Tibial nerve (tissue), 4 donors: ENCODE results near the gene TENM4.

Experiments
- EP300 ChIP-seq, 2 donors: sonication (generic); formaldehyde crosslinking; IDR thresholded peaks; one replicate each; pipeline ENCODE4 v1.6.1; 2017; ENCODE audit warnings: antibody characterized with exemption in 2 of 2, mild to moderate bottlenecking in 1 of 2
- POLR2A ChIP-seq, 2 donors: fragments of 450-650 bp; IDR thresholded peaks; one replicate each; pipeline ENCODE4 v1.6.1; 2017; ENCODE audit warnings: antibody characterized with exemption in 2 of 2, mild to moderate bottlenecking in 2 of 2, moderate library complexity in 2 of 2
- TF ChIP-seq, protein P1 (sequence below), 5 experiments: fragments of 200-600 bp in 3 of 5; fragments of 450-650 bp in 2 of 5; sonication (generic) in 3 of 5; IDR thresholded peaks; one replicate each; pipeline ENCODE4 v1.5.1; 2016 to 2019; ENCODE audit warnings: antibody characterized with exemption in 5 of 5, mild to moderate bottlenecking in 3 of 5, moderate library complexity in 2 of 5

GRCh38 chr11:79045800-79046304 lies 395.0 kb downstream of the TENM4 start:
- TF ChIP-seq, protein P1, sequence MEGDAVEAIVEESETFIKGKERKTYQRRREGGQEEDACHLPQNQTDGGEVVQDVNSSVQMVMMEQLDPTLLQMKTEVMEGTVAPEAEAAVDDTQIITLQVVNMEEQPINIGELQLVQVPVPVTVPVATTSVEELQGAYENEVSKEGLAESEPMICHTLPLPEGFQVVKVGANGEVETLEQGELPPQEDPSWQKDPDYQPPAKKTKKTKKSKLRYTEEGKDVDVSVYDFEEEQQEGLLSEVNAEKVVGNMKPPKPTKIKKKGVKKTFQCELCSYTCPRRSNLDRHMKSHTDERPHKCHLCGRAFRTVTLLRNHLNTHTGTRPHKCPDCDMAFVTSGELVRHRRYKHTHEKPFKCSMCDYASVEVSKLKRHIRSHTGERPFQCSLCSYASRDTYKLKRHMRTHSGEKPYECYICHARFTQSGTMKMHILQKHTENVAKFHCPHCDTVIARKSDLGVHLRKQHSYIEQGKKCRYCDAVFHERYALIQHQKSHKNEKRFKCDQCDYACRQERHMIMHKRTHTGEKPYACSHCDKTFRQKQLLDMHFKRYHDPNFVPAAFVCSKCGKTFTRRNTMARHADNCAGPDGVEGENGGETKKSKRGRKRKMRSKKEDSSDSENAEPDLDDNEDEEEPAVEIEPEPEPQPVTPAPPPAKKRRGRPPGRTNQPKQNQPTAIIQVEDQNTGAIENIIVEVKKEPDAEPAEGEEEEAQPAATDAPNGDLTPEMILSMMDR (IDR thresholded peaks at IDR 0.05): no peak
- TF ChIP-seq POLR2A (IDR thresholded peaks at IDR 0.05): no peak
- TF ChIP-seq EP300 (IDR thresholded peaks at IDR 0.05): no peak
